NT2/D1 (cell line): Measurements from ENCODE around the gene RFC2.

Source experiments
- SUZ12 ChIP-seq: IDR thresholded peaks from 2 replicates; pipeline ENCODE4 v1.6.1; 2011; ENCODE audit not compliant: insufficient read length, insufficient read depth; ENCODE audit errors: extremely low read depth
- YY1 ChIP-seq: IDR thresholded peaks from 2 replicates; pipeline ENCODE4 v1.6.1; 2011; ENCODE audit not compliant: insufficient read length, insufficient read depth
- ZNF274 ChIP-seq: IDR thresholded peaks from 2 replicates; pipeline ENCODE4 v1.6.1; 2011; ENCODE audit warnings: mild to moderate bottlenecking, low read depth, low read length

DNA sequence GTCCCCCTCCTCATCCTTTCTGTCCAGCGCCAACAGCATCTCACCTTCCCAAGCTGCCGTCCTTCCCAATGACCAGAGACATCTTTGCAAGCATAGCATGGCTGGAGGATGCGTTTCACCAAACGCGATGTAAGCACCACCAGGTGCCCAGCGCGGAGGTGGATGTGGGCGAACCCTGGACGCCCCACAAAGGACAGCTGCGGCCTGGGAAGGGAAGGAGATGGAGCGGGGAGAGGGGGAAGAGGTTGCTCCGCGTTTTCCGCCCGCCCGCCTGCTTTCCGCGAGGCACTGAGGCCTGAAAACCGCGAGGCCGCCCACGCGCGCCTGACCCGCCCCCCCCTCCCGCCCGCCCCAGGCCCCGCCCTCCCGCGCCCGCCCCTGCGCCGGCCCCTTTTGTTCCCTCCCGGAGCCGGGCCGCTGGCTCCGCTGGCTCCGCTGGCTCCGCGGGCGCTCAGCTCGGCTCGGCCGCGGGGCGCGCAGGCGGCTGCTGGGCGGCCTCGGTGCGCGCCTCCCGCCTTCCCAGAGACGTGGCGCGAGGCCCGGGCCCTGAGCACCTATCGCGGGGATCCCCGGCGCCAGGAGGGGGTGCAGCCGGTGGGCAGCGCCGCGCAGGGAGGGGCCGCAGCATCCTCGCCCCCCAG is 34.9 kb upstream of the RFC2 start, which contains the start of gene CLIP2:
- TF ChIP-seq ZNF274 (no peak), YY1 (no peak), SUZ12 (no peak)
